Cardiac muscle cell (in vitro differentiated cells and primary cell): ENCODE measurements around the gene MAS1. TPM values are rescaled to one million over a fixed set of nuclear protein-coding genes. Genes with fewer than 3 reads are reported as not detected.

Experiments
- DNase-seq, 2 donors: peaks; one replicate each; pipeline versions ENCODE4 v3.0.0 to v3.0.0-alpha.2; 2010 to 2017; ENCODE audit warnings: low read depth in 1 of 2, low spot score in 1 of 2
- H3K27ac ChIP-seq: fragments of 200-600 bp; sonication (generic); 2 replicates; pipeline ENCODE4 v1.5.1; 2016
- H3K27me3 ChIP-seq: fragments of 200-600 bp; sonication (generic); 2 replicates; pipeline ENCODE4 v1.6.0; 2016; ENCODE audit warnings: control low read depth
- H3K36me3 ChIP-seq: fragments of 200-600 bp; sonication (generic); 2 replicates; pipeline ENCODE4 v1.5.1; 2016; ENCODE audit warnings: control low read depth
- H3K4me1 ChIP-seq: fragments of 200-600 bp; sonication (generic); 2 replicates; pipeline ENCODE4 v1.8.1; 2017; ENCODE audit warnings: low read depth, mild to moderate bottlenecking, mixed run types
- H3K4me3 ChIP-seq: fragments of 200-600 bp; sonication (generic); 2 replicates; pipeline ENCODE4 v1.5.1; 2016; ENCODE audit warnings: mild to moderate bottlenecking
- H3K9me3 ChIP-seq: fragments of 200-600 bp; sonication (generic); 2 replicates; pipeline ENCODE4 v1.5.1; 2017; ENCODE audit warnings: low read depth, mild to moderate bottlenecking, control low read depth
- CTCF ChIP-seq: IDR thresholded peaks from 2 replicates; pipeline ENCODE4 v1.5.1; 2012; ENCODE audit warnings: low read depth, mild to moderate bottlenecking, low read length
- polyA plus RNA-seq: library from polyadenylated mRNA; unstranded; fragments of >200 nt; fragmentation: Nextera tagmentation; extraction: Ambion mirVana; gene quantifications from 2 replicates; pipeline ENCODE4 v1.2.1, GENCODE V29; 2016
- total RNA-seq: library from RNA; depleted of rRNA; stranded (reverse); fragments of >200 nt; gene quantifications from 2 replicates; pipeline ENCODE4 v1.2.3, GENCODE V29; 2016

The MAS1 gene
- total and polyA plus RNA-seq, 2 experiments from 2014 or later = not detected

DNA sequence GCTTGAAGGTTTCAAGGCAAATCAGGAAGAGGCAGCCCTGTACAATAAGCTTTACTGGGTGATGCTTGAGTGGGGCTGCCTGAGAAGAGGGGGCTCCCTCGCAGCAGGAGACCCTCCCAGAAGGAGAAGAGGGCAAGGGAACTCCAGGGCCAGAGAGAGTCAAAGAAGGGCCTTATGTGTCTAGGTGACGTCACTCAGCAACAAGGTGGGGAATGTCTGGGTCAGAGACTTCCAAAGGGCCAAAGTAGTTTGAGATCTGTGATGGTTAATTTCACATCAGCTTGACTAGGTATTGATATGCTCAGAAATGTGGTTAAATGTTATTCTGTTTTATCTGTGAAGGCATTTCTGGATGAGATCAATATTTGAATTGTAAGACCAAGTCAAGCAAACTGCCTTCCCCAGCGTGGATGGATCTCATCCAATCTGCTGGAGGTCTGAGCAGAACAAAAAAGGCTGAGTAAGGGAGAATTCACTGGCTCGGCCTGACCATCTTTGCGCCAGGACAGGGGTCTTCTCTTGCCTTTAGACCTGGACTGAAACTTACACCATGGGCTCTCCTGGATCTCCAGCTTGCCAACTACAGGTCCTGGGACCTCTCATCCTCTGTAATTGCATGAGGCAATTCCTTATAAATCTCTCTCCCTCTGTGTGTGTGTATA lies 35.9 kb downstream of the MAS1 start:
- no peak overlapping the region for H3K27ac ChIP-seq
- H3K36me3 ChIP-seq = no peaks in the 10 kb centered on the region
- no peaks in the 10 kb centered on the region for H3K4me1 ChIP-seq
- no peaks in the 10 kb centered on the region for H3K27me3 ChIP-seq
- DNase-seq = no peak
- TF ChIP-seq CTCF = no peak
- H3K4me3 ChIP-seq = no peak overlapping the region
- no peaks in the 10 kb centered on the region for H3K9me3 ChIP-seq

- TF ChIP-seq CTCF = no peak
- no peaks in the 10 kb centered on the region for H3K9me3 ChIP-seq
- H3K27ac ChIP-seq = no peak overlapping the region
- DNase-seq = peak; percentile 18 to 52
- peaks cover 4% of the 10 kb centered on the region for H3K27me3 ChIP-seq
- no peak overlapping the region for H3K4me3 ChIP-seq
- no peaks in the 10 kb centered on the region for H3K4me1 ChIP-seq
- no peaks in the 10 kb centered on the region for H3K36me3 ChIP-seq
These were observed 39.0 kb downstream of the MAS1 start for GRCh38 chr6:159929819-159930218.

GRCh38 chr6:159931112-159931511 lies 40.3 kb downstream of the MAS1 start:
- Histone ChIP-seq H3K27ac (no peak overlapping the region), H3K4me3 (no peak overlapping the region), H3K36me3 (no peaks in the 10 kb centered on the region), H3K9me3 (no peaks in the 10 kb centered on the region), H3K27me3 (peaks cover 4% of the 10 kb centered on the region), H3K4me1 (no peaks in the 10 kb centered on the region)
- DNase-seq = no peak
- TF ChIP-seq CTCF = no peak

DNA sequence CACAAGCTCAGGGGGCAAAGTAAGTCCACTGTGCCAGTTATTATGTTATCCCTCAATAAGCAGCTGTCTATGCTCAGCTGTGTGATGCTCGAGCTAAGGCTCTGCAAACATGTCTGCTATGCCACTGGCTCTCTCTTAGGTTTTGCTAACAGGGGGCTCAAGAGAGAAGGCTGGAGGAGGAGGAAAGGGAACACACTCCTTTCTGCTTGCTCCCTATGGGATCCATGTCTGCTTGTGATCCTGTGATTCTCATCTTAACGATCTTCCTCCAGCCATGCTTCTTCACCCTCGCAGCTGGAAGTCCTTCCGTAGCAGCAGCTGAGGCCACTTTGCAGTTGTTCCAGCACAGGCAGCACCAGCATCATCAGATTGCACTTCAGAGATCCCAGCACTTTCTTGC lies 41.1 kb downstream of the MAS1 start:
- DNase-seq = no peak
- peaks cover 4% of the 10 kb centered on the region for H3K27me3 ChIP-seq
- no peaks in the 10 kb centered on the region for H3K4me1 ChIP-seq
- H3K4me3 ChIP-seq = no peak overlapping the region
- no peak for TF ChIP-seq CTCF
- H3K9me3 ChIP-seq = no peaks in the 10 kb centered on the region
- H3K27ac ChIP-seq = no peak overlapping the region
- no peaks in the 10 kb centered on the region for H3K36me3 ChIP-seq

- Histone ChIP-seq H3K36me3 (no peaks in the 10 kb centered on the region), H3K4me3 (no peak overlapping the region), H3K4me1 (no peaks in the 10 kb centered on the region), H3K9me3 (no peaks in the 10 kb centered on the region), H3K27me3 (peaks cover 4% of the 10 kb centered on the region), H3K27ac (no peak overlapping the region)
- TF ChIP-seq CTCF = no peak
- DNase-seq = peak in 1 of 2 donors; percentile 45
These were observed 42.3 kb downstream of the MAS1 start for GRCh38 chr6:159933077-159933476.
